ENCODE measurements around the gene SIGLEC15.
A peak's percentile ranks its signal among the peaks of the same experiment; 100 is the strongest.
"Not testable (repeated sequence)": the region's sequence is repeated elsewhere in the genome, so short reads cannot be mapped to it uniquely, and the experiment has no call there.

SIGLEC15 gene, protein sequence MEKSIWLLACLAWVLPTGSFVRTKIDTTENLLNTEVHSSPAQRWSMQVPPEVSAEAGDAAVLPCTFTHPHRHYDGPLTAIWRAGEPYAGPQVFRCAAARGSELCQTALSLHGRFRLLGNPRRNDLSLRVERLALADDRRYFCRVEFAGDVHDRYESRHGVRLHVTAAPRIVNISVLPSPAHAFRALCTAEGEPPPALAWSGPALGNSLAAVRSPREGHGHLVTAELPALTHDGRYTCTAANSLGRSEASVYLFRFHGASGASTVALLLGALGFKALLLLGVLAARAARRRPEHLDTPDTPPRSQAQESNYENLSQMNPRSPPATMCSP

DNA sequence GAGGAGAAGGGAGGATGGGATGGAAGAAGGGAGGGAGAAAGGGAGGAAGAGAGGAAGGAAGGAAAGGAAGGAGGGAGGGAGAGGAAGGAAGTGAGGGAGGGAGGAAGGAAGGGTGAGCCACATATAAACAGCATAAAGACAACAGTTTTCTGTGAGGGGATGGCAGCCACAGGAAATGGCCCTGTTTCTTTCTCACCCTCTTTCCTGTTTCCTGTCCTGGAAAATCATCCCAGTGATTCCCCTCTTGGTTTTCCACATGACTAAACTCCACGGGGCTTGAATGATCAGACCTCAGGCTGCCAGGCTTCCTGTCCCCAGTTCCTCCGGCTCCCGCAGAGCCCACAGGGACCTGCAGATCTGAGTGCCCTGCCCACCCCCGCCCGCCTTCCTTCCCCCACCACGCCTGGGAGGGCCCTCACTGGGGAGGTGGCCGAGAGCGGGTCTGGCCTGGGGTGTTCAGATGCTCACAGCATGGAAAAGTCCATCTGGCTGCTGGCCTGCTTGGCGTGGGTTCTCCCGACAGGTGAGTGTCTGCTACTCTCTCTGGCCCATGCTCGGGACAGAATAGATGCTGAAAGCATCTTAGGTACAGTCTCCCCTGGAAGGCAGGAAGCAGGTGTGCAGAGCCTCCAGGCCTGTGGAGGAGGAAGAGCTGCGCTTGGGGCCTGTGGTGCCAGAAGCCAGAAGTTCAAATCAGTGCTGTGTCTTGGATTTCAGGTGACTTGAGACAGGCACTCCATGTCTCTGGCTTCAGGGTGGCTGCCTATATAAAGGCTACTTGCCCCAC lies at the start of gene SIGLEC15:
Gene SIGLEC15, plus strand, starts transcription at position 418 of the 787 bp plus-strand sequence. Its CDS starts 54 bp downstream, at position 472.
- DNase-seq (ENCODE audit: low read depth in 2 of 2), result no peak

DNA sequence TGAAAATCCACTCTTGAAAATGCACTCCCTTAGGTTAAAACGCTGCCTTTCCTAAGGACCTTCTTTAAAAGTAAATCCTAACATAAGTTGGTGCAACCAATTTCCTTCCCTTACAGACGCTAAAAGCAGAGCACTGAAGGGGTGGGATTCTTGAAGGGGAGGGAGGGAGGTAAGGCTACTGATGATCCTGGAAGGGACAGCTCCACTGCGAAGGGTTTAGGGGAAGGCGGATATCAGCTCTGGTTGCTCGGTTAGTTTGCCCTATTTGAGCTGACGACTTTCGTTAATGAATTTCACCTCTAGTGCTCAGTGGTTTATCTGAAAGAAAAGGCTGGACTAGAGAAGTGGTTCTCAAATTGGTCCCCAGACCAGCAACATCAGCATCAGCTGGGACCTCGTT lies 49.7 kb upstream of the SIGLEC15 start:
- no peak for DNase-seq (ENCODE audit: low read depth in 2 of 2)

DNA sequence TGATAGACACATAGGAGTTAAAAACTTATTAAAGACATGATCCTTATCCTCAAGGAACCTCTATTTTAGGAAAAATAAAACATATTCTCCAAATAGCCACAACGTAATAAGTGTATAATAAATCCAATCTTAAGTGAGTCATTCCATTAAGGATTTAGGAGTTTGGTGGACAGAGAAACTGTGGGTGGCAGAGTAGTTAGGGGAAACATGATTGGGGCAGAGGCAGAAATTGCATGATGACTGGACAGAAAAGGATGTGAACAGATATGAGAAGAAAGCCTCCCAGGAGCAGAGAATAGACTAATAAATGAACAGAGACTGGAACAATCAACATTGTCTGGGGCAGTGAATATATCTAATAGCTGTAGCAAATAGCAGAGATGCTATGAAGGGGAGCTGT lies 48.1 kb upstream of the SIGLEC15 start:
- peak; percentile 80 to 83 for DNase-seq (ENCODE audit: low read depth in 2 of 2)

DNA sequence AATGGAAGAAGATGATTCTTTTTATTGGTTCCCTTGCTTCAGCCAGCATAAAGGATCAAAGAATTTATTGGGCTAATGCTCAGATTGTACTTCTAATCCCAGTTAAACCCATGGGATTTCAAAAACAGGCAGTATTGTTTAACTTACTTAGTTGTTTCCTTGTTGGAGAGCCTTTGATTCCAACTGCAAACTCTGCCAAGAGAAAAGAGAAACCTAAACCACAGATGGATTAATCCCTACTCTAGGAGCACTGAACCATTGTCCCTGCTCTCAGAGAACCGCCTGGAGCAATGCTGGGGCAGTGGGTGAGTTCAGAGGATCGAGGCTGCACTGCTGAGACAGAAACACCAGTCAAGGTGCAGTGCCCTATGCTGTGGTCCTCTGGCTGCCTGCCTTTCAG lies 44.9 kb upstream of the SIGLEC15 start:
- DNase-seq (ENCODE audit: low read depth in 2 of 2), result no peak

DNA sequence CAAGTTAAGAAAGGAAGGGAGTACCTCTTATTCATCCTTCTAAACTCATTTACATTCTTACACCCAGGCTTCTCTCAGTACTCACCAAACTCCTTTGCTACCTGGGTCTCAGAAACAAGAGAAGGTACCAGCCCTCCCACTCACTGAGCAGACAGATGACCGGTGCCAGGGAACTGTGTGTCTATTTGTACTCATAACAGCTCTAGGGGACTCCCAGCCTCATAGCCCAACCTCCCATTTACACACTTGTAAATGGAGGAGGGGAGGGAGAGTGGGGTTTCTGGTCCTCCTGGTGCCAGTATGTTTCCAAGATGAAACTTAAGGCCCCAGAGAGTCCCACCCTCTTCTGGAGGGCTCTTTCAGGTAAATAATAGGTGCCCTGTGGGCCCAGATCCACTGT lies 42.8 kb upstream of the SIGLEC15 start:
- no peak for DNase-seq (ENCODE audit: low read depth in 2 of 2)

DNA sequence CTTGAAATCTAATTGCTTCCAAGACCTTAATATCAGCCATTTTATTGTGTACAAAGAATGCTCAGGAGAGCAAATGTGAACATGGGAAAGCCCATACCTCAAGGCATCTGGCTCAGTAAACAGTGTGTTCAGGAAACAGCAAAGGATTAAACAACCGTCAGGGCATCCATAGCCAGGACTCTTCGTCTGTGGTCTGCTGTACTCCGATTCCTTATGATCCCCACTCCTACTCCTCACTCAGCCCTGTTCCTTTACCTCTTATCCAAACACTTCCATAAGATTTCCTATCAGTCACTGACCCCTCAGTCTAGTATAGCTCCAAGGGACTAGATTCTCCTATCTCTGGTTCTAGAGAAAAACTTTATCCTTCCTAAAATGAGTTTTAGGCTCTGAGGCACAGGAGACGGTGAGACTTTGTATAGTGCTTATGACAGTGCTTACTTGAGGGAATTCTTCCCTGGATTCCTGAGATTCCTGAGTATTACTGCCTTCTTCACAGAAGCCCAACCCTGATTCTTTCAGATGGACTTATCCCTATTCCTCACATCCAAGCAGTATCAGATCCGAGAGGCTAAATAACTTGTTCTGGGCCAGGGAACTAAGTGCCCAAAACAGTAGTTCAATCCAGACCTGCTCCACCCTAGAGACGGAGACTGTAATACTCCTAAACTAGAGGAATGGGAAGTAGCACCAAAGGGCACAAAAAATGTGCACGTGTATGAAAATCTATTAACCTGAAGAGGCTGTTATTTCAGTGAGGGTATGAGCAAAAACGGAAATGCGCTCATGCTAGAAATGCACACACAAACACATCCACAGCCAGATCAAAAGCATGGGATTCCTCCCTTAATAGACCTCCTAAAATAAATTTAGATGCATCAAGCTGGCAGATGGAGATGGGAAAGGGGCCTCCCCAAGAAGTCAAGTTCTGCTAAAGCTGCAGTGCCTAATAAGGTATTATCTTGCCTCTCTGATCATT lies 42.1 kb upstream of the SIGLEC15 start:
- peak; percentile 71 to 73 for DNase-seq (ENCODE audit: low read depth in 2 of 2)

DNA sequence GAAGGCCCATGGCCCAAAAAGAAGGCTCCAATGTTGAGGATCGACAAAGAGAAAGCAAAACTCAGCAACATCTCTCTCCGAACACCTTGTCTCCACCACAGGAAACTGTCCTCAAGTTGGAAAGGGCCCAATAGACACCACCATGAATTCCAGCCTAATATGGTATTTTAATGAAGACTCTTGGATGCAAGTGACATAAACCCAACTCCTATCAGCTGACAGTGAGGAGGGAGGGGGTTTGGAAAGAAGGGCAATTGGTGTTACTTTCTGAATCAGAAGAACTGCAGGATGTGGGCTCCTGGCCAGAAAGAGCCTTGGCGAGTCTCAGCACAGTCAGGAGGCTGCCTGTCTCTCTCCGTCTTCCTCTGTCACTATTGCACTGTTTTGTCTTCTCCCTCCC lies 40.3 kb upstream of the SIGLEC15 start:
- no peak for DNase-seq (ENCODE audit: low read depth in 2 of 2)

DNA sequence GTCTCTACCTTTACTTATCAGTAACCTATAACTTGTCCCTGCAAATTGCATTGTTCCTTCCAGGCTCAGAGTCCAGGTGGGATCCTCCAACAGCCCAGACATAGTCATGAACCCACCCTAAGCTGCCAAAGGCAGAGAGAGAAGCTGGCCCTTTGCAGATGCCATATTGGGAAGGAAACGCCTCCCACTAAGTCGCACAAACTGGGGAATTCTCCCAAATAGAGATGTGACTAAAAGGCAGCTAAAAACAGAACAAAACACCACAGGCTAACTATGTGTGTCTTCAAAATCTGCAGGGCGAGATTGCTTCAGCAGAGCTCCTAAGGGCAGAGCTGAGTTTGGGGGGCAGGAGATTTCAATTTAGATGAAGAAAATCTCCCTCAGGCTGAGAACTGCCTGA lies 38.5 kb upstream of the SIGLEC15 start:
- DNase-seq (ENCODE audit: low read depth in 2 of 2), result no peak

DNA sequence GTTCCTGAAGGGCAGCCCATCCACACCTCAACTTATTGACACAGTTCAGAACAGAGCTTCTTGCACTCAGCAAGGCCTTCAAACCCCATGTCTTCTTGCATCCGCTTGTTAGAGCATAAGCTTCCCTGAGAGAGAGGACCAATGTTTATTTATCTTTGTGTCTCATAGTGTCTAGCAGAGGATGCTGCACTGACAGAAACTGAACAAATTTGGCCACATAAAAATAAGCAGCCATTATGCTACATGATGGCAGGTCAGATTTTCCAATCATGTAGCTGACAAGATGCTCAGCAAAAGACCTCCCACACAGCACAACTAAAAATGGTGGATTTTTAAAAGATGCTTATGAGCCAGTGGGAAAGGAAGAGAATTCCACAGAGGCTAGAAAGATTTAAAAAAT lies 38.1 kb upstream of the SIGLEC15 start:
- DNase-seq (ENCODE audit: low read depth in 2 of 2), result no peak

DNA sequence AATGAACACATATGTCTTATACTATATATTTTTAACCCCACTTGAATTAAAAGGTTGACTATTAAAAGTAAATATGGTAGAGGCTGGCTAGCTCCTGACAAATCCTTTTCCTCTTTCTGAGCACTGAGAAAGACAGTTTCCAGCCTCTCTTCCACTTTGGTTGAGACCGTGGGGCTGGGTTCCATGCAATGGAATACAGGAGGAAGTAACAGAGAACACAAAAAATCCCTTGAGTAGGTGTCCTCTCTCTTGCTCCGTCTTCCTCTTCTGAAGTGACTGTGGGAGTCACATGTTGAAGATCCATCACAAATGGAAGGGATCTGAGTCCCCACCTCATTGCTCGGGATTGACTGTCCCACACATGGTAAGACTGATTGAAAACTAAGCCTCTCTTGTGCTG lies 36.6 kb upstream of the SIGLEC15 start:
- no peak for DNase-seq (ENCODE audit: low read depth in 2 of 2)

DNA sequence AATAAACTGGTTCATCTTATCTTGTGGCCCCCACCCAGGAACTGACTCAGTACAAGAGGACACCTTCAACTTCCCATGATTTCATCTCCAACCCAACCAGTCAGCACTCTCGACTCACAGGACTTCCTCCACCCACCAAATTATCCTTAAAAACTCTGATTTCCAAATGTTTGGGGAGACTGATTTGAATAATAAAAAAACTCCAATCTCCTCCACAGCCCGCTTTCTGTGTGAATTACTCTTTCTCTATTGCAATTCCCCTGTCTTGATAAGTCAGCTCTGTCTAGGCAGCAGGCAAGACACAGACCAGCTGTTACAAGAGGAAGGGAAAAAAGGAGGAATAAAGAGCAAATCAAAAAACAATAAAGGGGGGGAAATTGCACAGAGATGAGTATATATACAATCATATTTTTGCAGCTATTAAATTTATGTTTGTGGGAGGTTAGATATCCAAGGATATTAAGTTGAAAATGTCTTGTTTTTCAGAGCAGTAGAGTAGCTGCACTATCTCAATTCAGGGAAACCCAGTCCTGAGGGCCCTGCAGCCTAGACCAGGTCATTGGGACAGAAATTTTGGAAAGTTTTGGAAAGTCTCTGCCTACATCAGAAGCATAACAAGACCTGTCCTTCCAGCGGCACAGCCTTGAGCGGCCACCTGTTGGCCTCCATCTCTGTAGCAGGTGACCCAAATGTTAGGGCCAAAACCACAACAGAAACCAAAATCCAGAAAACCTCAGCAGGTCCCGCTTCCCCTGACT lies 32.8 kb upstream of the SIGLEC15 start:
- DNase-seq (ENCODE audit: low read depth in 2 of 2), result no peak

DNA sequence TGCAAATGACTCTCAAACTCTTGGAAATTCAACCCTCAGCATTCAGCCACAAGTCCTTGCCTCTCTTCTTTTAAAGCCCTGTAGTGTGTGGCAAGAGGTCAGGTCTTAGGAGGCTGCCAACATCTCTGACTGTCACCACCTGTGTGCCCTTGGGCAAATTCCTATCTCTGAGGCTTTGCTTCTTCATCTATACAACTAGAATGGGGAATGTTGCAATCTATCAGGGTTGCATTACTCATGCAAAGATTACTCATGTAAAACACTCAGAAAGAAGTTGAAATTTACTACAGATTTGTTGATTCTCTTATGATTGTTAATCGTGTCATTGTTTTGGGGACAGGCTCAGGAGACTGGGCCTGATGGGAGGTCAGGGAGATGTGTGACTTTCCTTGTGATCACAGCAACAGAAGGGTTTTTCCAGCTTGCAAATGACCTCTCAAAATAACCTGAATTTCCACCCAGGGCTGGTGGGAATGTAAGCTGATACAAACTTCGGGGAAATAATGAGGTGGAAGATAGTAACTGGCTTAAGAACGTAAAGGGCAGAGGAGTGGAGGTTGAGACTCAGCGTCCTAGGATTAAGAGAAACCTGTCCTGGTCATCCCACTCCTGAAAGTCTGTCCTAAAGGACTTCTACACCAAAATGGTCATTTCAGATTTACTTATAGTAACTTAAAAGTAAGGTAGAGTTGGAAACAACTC lies 32.1 kb upstream of the SIGLEC15 start:
- DNase-seq (ENCODE audit: low read depth in 2 of 2), result peak; percentile 66 to 71

DNA sequence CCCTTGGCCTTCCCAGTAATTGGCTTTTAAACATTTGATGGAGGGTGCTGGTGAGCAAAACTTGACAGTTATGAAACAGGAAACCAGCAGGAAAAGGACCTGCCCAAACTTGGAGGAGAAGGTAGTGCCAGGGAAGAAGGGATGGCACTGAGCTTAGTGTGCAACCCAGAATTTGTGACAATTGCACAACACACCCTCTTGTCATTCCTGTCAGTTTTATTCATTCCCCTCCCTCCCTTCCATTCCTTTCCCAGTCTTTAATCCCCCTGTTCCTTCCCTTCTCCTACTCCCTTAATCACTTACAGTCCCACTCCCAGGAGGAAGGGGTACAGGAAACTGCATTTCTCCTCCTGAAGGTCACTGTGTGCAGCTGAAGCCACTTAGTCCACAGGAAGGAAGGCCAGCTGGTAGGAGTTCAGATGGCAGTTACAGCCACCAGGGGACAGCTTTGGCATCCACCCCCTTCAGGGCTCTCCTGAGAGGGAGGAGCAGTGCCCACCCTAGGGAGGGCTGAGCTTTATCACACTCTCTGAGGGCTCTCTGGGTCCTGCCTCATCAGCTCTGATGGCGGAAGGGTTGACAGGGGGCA lies 24.0 kb upstream of the SIGLEC15 start:
- DNase-seq (ENCODE audit: low read depth in 2 of 2), result no peak

DNA sequence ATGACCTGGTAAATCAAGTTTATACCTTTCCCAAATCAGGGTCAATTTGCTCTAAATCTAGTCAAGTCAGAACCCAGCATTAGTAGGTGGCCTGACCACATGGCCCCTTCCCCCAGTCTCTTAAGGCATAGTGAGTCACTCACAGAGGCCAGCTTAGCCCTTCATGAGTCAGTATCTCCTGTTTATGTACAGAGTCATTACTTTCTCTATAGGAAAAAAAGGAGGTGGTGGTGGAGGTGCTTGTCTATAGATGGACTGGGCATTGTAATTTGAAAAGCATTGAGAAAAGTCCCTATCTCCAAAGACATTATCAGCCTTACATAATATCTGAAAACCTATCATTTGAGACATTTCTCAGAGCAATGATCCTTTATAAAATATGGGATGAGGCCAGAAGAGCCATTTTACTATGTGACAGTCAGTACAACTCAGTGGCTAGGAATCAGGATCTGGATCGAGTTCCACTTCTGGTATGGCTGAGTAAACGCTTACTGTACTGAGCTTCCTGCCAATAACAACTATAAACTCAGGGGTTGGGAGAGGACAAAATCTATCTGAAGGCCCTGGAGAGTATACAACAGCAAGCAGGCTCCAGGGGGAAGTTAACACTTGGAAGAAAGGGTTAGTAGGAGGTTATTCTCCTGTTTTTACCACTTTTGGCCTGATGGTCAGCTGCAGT lies 22.5 kb upstream of the SIGLEC15 start:
- DNase-seq (ENCODE audit: low read depth in 2 of 2), result peak; percentile 92 to 94

DNA sequence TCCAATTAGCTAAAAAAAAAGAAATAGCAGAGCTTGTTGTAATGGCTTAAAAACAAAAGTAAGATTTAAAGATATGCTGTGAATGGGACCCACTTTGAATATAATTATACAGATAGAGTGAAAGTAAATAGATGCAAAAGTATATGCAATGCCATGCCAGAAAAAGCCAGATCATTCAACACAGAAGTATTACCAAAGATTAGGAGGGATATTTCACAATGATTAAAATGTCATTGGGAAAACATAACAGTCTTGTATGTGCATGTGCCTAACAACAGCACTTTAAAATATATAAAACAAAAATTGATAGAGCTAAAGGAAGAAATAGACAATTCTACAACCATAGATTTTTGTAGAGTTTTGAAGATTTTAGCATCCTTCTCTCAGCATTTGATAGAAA lies 19.9 kb upstream of the SIGLEC15 start:
- no peak for DNase-seq (ENCODE audit: low read depth in 2 of 2)

DNA sequence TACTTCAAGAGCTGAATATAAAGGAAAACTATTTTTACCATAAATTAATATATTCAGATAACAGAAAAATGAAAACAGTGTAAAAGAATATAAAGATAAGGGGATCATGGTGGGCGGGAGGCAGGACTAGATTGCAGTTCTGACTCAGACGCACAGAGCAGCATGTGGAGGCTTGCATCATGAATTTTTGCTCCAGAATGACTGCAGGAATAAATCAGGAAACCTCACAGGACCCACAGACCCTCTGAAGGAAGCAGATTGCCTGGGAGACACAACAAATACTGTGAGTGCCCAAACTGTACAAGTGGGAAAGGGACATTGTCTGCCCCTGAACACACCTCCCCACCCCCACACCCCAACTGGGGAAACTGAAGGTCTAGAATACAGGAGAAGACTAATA lies 19.2 kb upstream of the SIGLEC15 start:
- DNase-seq (ENCODE audit: low read depth in 2 of 2), result peak; percentile 42 to 51

DNA sequence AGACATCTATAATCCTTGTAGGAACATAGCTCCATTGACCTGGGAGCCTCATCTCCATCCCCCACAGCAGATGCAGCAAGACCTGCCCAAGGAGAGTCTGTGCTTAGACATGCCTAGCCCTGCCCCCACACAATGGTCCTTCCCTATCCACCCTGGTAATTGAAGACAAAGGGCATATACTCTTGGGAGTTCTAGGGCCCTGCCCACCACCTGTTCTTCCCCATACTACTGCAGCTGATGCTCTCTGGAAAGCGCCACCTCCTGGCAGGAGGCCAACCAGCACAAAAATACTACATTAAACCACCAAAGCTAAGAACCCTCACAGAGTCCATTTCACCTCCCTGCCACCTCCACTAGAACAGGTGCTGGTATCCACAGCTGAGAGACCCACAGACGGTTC lies 18.3 kb upstream of the SIGLEC15 start:
- DNase-seq (ENCODE audit: low read depth in 2 of 2), result not testable (repeated sequence)

DNA sequence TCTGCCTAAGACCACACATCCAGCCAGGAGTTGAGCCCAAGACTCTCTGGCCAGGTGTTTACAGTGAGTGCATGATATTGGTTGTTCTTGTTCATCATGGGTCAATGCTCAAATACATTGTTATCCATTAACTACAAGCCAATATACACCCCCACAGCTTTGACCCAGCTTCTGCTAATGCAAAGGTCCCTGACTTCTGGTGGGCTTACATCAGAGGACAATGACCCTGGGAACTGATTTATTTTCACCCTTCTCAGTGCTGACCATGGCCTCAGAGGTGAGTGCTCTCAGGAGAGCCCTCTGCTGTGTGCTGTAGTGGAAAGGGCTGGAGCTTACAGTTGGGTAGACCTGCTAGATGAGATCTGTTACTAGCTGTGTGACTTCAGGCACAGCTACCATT lies 10.7 kb upstream of the SIGLEC15 start:
- DNase-seq (ENCODE audit: low read depth in 2 of 2), result not testable (repeated sequence)

DNA sequence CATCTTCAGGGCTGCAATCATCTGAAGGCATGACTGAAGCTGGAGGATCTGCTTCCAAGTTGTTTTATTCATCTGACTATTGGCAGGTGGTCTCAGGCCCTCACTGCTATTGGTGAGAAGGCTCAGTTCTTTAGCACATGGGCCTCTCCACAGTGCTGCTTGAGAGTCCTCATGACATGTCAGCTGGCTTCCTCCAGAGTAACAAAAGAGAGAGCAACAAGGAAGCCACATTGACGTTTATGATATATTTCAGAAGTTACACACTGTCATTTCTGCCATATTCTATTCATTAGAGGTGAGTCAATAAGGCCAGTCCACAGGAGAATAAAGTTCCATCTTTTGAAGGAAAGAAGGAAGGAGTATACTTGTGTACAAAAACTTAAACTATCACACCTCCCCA lies 7.9 kb upstream of the SIGLEC15 start:
- no peak for DNase-seq (ENCODE audit: low read depth in 2 of 2)

DNA sequence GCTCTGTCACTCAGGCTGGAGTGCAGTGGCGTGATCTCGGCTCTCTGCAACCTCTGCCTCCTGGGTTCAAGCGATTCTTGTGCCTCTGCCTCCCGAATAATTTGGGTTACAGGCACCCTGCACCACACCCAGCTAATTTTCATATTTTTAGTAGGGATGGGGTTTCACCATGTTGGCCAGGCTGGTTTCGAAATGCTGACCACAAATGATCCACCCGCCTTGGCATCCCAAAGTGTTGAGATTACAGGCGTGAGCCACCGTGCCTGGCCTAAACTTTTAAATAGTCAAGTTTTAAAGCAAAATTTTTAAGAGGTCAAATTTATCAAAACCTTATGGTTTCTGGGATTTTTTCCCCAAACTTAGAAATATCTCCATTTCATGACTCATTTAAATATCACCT lies 6.7 kb upstream of the SIGLEC15 start:
- not testable (repeated sequence) for DNase-seq (ENCODE audit: low read depth in 2 of 2)
